GM18502 (cell line): ENCODE data around the gene PFN1.
A peak's percentile ranks its signal among the peaks of the same experiment; 100 is the strongest.
"Not testable (repeated sequence)": the region's sequence is repeated elsewhere in the genome, so short reads cannot be mapped to it uniquely, and the experiment has no call there.

ENCODE experiments used
- ATAC-seq: cut with Tn5 transposase; IDR thresholded peaks from one replicate; pipeline ENCODE4 v1.9.1; 2021; ENCODE audit warnings: mild to moderate bottlenecking; ENCODE audit not compliant: unreplicated experiment, poor library complexity

PFN1 gene

DNA sequence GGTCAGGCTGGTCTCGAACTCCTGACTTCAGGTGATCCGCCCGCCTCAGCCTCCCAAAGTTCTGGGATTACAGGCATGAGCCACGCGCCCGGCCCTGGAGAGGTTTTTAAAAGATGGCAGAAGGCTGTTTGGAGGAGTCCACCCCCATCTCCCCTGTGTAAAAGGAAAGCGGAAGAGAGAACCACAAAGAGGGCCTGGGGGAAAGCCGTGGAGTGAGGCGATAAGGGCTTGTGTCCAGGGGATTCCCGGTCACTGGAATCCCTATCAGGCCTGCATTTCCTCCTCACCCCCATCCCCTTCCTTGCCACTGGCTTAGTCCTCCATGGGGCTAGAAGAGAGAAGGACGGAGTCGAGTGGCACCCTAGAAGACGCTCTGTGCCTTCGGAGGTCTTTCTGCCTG is 16.4 kb downstream of the PFN1 start, which contains the start of gene GP1BA:
GP1BA (plus strand) TSS at position 315 of the 400 bp plus-strand sequence. CDS start 328 bp downstream, outside the sequence.
- no peak for ATAC-seq

DNA sequence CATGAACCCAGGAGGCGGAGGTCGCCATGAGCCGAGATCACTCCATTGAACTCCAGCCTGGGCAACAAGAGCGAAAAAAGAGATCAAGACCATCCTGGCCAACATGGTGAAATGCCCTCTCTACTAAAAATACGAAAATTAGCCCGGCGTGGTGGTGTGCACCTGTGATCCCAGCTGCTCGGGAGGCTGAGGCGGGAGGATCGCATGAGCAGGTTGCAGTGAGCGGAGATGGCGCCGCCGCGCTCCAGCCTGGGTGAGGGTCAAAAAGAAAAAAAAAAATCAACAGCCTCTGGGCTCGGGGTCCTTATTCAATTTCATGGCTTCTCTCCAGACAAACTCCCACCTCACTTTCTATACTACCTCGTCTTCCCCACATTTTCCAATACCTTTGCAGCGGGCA is 19.4 kb downstream of the PFN1 start:
- no peak for ATAC-seq

DNA sequence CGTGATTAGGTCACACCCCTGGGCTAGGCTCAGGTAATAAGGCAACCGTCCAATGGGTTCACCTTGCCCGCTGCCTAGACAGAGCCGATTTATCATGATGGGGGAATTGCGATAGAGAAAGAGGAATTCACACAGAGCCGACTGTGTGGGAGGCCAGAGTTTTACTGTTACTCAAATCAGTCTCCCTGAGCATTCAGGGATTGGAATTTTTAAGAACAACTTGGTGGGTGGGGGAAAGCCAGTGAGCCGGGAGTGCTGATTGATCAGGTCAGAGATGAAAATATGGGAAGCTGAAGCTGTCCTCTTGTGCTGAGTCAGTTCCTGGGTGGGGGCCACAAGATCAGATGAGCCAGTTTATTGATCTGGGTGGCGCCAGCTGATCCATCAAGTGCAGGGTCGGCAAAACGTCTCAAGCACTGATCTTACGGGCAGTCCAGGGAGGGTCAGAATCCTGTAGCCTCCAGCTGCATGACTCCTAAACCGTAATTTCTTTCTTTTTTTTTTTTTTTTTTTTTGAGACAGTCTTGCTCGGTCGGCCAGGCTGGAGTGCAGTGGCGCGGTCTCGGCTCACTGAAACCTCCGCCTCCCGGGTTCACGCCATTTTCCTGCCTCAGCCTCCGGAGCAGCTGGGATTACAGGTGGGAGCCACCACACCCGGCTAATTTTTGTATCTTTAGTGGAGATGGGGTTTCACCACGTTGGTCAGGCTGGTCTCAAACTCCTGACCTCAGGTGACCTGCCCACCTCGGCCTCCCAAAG is 21.6 kb downstream of the PFN1 start:
- ATAC-seq, result not testable (repeated sequence)

DNA sequence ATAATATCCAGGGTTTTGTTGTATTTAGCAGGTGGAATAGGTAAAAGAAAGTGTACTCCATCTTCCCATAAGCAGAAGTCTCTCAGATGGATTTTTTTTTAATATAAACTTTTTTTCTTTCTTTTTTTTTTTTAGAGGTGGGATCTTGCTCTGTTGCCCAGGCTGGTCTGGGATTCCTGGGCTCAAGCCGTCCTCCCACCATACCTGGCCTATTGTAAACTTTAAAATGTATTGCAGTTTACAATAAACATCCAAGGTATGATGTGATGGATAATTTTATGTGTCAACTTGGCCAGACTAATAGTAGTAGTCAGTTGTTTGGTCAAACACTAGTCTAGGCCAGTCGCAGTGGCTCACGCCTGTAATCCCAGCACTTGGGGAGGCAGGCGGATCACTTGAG is 27.0 kb downstream of the PFN1 start:
- no peak for ATAC-seq

DNA sequence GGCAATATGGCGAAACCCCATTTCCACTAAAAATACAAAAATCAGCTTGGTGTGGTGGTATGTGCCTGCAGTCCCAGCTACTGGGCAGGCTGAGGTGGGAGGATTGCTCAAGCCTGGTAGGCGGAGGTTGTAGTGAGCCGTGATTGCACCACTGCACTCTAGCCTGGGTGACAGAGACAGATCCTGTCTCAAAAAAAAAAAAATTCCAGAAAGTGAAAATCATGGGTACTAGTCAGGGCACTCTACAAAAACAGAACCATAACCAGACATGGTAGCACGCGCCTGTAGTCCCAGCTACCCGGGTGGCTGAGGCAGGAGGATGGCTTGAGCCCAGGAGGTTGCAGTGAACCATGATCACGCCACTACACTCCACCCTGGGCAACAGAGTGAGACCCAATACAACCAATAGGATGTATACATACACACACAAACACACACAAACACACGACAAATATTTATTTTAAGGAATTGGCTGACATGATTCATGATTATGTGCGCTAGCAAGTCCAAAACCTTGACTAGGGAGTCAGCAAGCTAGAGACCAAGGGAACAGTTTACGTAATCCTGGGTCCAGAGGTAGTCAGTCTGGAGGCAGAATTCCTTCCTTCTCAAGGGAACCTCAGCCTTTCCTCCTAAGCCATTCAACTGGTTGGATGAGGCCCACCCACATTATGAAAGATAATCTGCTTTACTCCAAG is 27.8 kb downstream of the PFN1 start:
- no peak for ATAC-seq

DNA sequence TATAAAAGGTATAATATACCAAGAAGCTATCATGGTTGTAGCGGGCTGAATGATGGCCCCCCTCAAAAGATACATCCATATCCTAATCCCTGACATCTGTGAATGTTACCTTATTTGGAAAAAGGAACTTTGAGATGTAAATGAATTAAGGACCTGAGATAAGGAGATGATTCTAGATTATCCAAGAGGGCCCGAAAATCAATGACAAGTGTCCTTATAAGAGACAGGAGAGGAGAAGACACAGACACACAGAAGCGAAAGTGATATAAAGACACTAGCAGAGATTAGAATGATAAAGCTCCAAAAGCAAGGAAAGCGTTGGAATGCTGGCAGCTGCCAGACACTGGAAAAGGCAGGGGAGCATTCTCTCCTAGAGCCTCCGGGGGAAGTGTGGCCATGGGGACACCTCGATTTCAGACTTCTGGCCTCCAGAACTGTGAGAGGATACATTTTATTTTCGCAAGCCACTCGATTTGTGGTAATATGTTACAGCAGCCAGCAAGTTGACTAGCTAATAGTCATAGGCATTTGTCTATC is 28.8 kb downstream of the PFN1 start:
- ATAC-seq, result no peak

DNA sequence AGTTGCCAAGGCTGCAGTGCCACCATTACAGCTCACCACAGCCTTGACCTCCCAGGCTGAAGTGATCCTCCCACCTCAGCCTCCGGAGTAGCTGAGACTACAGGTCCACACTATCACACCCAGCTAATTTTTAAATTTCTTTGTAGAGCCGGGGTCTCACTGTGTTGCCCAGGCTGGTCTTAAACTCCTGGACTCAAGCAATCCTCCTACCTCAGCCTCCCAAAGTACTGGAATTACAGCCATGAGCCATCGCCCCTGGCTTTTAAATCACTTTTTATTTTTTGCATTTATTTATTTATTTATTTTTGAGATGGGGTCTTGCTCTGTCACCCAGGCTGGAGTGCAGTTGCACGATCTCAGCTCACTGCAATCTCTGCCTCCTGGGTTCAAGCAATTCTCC is 33.8 kb downstream of the PFN1 start:
- not testable (repeated sequence) for ATAC-seq

DNA sequence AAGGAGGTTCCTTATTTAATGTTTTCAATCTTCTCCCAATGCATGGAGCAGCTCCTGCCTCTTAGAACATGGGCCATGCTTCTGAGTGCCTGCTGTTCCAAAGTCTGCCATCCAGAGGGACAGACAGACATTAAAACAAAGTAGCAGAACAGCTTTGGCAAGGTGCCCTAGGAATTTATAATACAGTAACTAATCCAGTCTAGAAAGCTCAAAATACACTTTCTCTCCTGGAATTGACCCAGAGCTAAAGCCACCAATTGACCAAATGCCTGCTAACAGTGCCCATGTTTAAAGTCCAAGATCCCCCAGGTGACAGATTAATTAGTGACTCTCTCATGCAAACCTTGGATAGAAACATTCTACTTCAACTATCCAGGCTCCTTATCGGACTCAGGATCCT is 34.3 kb downstream of the PFN1 start:
- no peak for ATAC-seq

DNA sequence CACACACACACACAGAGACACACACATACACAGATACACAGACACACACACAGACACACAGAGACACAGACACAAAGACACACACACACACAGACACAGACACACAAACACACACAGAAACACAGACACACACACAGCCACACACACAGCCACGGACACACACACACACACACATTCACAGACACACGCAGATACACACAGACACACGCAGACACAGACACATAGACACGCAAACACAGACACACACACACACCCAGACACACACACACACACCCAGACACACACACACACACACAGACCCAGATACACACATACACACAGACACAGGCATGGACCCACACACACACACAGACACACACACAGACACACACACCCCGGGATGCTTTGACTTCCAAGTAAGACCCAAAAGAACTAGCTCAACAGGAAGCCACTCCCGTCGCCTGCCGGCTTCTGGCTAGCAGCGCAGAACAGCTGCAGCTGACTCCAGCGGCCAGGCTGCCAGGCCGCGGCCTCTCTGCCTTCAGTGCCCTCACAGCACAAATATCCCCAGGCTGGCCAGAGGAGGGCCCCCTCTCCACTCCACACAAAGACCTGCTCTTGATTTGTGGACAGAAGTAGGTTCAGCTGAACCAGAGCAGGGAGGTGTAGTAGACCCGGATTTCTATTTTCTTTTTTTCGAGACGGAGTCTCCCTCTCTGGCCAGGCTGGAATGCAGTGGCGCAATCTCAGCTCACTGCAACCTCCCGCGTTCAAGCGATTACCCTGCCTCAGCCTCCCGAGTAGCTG is 39.4 kb downstream of the PFN1 start:
- ATAC-seq, result no peak

DNA sequence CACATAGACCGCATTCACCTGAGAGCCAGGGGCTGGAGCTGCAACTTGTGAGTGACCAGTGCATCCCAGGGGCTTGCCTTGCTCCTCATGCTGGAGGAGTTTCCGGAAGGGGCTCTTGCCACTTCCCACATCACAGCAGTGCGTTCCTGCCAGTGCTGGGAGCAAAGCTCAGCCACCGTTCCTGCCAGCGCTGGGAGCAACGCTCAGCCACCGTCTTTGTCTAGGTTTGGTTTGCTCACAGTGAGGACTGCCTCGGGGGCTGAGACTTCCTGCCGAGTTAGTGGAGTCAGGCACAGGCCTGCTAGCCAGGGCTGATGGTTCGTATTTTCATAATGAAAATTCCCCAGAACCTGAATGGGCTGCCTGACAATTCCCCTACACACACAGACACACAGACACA is 40.0 kb downstream of the PFN1 start:
- no peak for ATAC-seq

DNA sequence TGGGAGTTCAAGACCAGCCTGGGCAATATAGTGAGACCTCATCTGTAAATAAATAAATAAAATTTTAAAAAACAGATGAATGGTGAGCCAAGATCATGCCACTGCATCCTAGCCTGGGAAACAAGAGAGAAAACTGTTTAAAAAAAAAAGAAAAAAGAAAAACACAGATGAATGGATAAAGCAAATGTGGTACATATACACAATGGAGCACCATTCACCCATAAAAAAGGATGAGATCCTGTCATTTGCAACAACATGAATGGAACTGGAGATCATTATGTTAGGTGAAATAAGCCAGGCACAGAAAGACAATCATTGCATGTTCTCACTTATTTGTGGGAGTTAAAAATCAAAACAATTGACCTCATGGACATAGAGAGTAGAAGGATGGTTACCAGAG is 41.7 kb downstream of the PFN1 start:
- not testable (repeated sequence) for ATAC-seq

DNA sequence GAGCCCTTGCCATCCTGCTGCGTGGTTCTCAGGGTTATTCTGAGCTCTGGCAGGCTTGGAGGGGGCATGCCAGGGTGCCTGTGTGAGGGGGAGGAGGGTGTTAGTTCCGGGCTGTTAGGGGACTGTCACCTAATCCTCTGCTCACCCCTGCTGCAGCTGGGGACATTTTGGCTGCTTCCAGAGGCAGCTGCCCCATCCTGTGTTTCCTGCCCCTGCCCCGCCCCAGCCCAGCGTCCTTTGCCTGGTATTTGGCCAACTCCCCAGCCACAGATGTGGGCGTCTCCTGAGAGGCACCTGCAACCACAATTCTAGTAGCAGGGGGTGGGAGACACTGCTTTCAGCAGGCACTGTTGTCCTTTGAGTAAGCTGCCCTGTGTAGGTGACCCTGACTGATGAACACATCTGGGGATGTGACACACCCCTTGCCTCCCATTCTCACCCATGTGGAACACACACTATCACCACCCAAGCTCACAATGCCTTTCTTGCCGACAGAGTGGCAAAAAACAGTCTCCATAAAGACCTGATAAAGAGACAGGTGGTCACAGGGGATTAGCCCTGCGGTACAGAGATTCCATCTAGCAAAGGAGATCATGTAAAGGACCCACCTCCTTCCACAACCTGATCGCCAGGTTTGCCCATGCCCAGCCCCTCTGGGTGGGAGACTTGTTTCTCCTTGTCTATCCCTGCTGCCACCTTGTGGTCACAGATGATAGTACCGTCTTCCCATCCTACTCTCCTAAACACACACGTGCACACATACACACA is 45.1 kb downstream of the PFN1 start, which contains the start of gene CHRNE:
CHRNE (minus strand) TSS at position 48 of the 768 bp plus-strand sequence; CDS start at position 13, 35 bp downstream.
- no peak for ATAC-seq

DNA sequence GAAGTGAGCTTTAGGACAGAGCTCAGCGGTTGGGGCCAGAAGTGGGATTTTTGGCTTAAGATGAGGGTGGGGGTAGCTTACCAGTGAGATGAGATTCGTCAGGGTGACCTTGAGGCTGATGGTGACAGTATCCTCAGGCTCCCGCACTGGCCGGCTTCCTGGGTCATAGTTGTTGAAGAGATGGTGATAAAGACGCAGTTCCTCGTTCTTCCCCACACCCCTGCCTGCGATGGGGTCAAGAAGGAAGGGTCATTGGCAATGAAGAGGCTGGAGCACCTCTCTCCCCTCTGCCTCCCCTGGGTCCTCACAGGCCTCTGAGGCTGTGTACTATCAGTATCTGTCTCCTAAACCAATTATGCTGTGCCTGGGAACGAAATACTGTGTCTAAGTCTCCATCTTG is 45.8 kb downstream of the PFN1 start:
- no peak for ATAC-seq

DNA sequence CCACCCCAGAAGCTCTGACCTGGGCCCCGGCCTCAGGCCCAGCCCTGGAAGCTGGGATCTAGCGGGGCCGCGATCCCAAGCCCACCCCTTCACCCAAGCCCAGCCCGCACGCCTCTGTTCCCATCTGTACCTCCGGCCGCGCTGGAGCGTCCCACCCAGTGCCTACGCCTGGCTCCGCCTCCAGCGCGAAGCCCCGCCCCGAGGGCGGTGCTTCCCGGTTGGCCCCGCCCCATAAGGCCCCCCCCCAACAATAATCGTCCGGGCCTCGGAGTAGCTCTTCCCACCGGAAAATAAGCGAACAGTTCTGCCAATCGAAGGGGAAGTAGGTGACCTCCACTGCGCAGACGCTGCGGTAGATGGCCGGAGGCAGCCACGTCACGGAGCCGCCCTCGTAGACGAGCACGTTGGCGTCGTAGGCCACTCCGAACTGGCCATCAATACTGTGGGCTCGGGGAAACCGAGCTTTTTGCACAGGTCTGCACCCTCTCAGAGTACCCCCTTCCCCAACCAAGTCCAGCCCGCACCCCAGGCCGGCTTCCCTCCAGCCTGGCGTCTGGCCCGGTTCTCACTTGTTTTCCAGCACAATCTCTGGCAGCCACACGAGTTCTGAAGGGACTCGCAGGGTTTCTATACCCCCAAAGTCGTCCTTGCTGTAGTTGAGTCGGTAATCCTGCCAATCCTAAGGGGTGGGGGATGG is 46.5 kb downstream of the PFN1 start:
- no peak for ATAC-seq

DNA sequence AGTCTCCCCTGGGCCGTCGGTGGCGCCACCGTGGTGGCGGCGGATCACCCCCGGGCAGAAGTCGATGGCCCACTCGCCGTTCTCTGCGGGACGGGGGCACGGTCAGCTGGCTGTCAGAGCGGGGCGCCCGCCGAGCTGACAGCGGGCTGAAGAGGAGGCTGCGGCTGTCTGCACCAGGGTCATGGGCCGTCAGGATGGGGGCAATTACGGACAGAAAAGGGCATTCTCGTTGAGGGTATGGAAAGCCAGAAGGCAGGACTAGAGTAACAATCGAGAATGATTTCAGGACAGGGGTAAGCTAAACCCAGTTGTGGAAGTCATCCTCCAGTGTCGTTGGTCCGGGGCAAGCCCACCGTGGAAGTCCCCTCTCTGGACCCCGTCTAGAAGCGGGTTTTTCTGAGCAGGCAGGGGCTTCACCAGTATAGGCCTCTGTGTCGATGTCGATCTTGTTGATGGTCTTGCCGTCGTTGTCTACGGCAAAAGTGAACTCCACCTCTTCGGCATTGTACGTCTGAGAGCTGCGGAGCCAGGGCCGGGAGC is 47.2 kb downstream of the PFN1 start:
- ATAC-seq, result no peak

DNA sequence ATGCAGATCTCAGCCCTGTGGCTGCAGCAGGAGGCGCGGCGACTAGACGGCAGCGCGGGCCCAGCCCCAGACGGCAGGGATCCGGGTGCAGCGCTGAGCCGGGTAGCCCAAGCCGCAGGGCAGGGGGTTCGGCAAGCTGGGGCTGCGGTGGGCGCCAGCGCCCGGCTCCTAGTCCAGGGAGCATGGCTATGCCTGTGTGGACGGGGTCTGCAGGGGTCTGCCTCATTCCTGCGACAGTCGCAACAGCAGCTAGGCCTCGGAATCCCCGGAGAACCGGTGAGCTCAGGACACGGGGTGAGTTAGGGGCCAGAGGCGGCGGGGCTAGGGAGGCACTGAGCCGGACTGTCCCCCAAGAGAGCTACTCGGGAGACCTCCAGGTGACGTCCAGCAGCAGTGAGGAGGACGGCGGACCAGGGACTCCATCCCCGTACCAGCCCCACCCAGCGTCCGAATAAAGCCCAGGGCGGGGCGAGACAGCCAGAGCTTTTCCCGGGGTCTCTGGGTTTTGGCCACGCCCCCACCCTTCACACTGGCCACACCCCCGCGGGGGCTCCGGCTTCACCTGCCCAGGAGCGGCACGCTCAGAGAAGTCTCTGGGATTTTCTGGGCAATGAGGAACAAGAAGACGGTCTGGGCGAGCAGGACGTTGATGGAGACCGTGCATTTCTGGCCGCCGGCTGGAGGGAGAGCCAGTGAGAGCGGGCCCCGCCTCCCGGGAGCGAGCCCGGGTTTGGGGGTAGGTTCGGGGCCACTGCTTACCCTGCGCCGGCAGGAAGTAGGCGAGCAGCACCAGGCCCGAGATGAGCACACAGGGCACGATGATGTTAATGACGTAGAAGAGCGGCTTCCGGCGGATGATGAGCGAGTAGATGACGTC is 47.9 kb downstream of the PFN1 start:
- no peak for ATAC-seq

DNA sequence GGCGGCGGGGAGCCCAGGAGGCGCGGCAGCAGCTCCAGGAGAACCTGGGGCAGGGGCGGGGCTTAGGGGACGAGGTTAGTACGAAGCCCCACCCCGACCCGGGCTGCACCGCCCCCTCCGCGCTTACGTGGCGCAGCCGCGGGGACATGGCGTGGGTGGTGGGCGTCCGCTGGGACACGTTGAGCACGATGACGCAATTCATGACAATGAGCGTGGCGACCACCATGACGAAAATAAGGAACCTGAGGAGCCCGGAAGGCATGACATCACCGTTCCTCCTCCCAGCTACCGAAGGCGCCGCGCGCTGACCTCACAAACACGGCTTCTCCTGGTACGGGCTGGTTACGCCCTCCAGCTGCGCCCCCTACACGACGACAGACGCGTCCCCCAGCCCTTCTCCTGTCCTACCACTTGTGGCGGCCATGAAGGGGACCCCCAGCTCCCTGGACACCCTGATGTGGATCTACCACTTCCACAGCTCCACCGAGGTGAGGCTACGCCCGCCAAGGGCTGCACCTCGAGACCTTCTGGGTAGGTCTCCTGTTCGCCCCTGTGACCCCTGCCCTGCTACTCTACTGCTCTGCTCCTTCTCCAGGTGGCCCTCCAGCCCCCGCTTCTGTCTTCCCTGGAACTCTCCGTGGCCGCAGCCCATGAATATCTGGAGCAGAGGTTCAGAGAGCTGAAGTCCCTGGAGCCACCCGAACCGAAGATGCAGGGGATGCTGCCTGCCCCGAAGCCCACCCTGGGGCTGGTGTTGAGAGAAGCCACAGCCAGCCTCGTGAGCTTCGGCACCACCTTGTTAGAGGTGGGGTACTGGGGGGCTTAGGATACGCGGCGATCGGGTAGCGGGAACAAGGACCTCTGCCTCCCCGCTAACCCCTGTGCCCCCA is 48.7 kb downstream of the PFN1 start, which contains the start of gene C17orf107:
C17orf107 (plus strand) TSS at position 196 of the 890 bp plus-strand sequence; CDS start at position 423, 227 bp downstream.
- peak; percentile 49 for ATAC-seq
